Measurements from ENCODE around the gene RABGAP1.

RABGAP1 gene

GRCh38 chr9:122944960-122945888, 4.4 kb downstream of the RABGAP1 start:
- Histone ChIP-seq H3K4me3 (ENCODE audit: low read length) (no peak overlapping the region), H3K36me3 (replicated peaks; ENCODE audit: insufficient read depth, low read length) (no peaks in the 10 kb centered on the region), H3K27ac (ENCODE audit: low read length) (no peak overlapping the region), H2AFZ (ENCODE audit: low read length) (no peak overlapping the region), H3K79me2 (ENCODE audit: low read length) (peaks cover 85% of the 10 kb centered on the region), H4K20me1 (ENCODE audit: insufficient read depth, low read length) (no peaks in the 10 kb centered on the region; the same call in 1 of the 2 replicates), H3K4me2 (ENCODE audit: low read depth, low read length) (no peak overlapping the region), H3F3A (ENCODE audit: insufficient read depth, low read length) (peaks cover 3% of the 10 kb centered on the region; the same call in 1 of the 2 replicates), H3K4me1 (ENCODE audit: low read length) (peaks cover 8% of the 10 kb centered on the region; the same call in 1 of the 2 replicates), H3K9me3 (replicated peaks; ENCODE audit: insufficient read depth, low read length) (no peaks in the 10 kb centered on the region), H3K9ac (ENCODE audit: low read length) (no peak overlapping the region), H3K9me2 (replicated peaks; ENCODE audit: insufficient read depth, low read length) (no peaks in the 10 kb centered on the region), H3K27me3 (replicated peaks; ENCODE audit: insufficient read depth, low read length) (no peaks in the 10 kb centered on the region)
- DNase-seq: no peak
- TF ChIP-seq EZH2 (optimal IDR thresholded peaks at IDR 0.05; ENCODE audit: low read depth, low read length) (no peak), EZH2phosphoT487 (IDR thresholded peaks at IDR 0.05; ENCODE audit: low read length) (no peak), CTCF (IDR thresholded peaks at IDR 0.05; ENCODE audit: low read length) (no peak)

GRCh38 chr9:122946461-122947005, 5.7 kb downstream of the RABGAP1 start:
- H3K27me3 ChIP-seq (replicated peaks; ENCODE audit: insufficient read depth, low read length): no peaks in the 10 kb centered on the region

GRCh38 chr9:122948313-122948712, 7.5 kb downstream of the RABGAP1 start:
- Histone ChIP-seq H3K9ac (ENCODE audit: low read length) (no peak overlapping the region), H3K4me1 (ENCODE audit: low read length) (no peaks in the 10 kb centered on the region), H3K9me3 (replicated peaks; ENCODE audit: insufficient read depth, low read length) (no peaks in the 10 kb centered on the region), H3K4me2 (ENCODE audit: low read depth, low read length) (no peak overlapping the region), H2AFZ (ENCODE audit: low read length) (no peak overlapping the region), H3K4me3 (ENCODE audit: low read length) (no peak overlapping the region), H4K20me1 (ENCODE audit: insufficient read depth, low read length) (no peaks in the 10 kb centered on the region; the same call in 1 of the 2 replicates), H3K79me2 (ENCODE audit: low read length) (peaks cover 83% of the 10 kb centered on the region), H3K9me2 (replicated peaks; ENCODE audit: insufficient read depth, low read length) (no peaks in the 10 kb centered on the region), H3K27ac (ENCODE audit: low read length) (no peak overlapping the region), H3K36me3 (replicated peaks; ENCODE audit: insufficient read depth, low read length) (no peaks in the 10 kb centered on the region), H3K27me3 (replicated peaks; ENCODE audit: insufficient read depth, low read length) (no peaks in the 10 kb centered on the region), H3F3A (ENCODE audit: insufficient read depth, low read length) (no peaks in the 10 kb centered on the region)
- TF ChIP-seq EZH2phosphoT487 (IDR thresholded peaks at IDR 0.05; ENCODE audit: low read length): no peak
- TF ChIP-seq EZH2 (optimal IDR thresholded peaks at IDR 0.05; ENCODE audit: low read depth, low read length): no peak
- no peak for TF ChIP-seq CTCF (IDR thresholded peaks at IDR 0.05; ENCODE audit: low read length)
- no peak for DNase-seq

More at GRCh38 chr9:122946461-122947005, 5.7 kb downstream of the RABGAP1 start:
- no peak overlapping the region for H3K4me2 ChIP-seq (ENCODE audit: low read depth, low read length)
- TF ChIP-seq EZH2phosphoT487 (IDR thresholded peaks at IDR 0.05; ENCODE audit: low read length): no peak
- TF ChIP-seq CTCF (IDR thresholded peaks at IDR 0.05; ENCODE audit: low read length): no peak
- no peak for TF ChIP-seq EZH2 (optimal IDR thresholded peaks at IDR 0.05; ENCODE audit: low read depth, low read length)
- no peaks in the 10 kb centered on the region for H3K36me3 ChIP-seq (replicated peaks; ENCODE audit: insufficient read depth, low read length)
- peaks cover 91% of the 10 kb centered on the region for H3K79me2 ChIP-seq (ENCODE audit: low read length)
- no peaks in the 10 kb centered on the region for H3K9me2 ChIP-seq (replicated peaks; ENCODE audit: insufficient read depth, low read length)
- H3K9me3 ChIP-seq (replicated peaks; ENCODE audit: insufficient read depth, low read length): no peaks in the 10 kb centered on the region
- no peaks in the 10 kb centered on the region for H3F3A ChIP-seq (ENCODE audit: insufficient read depth, low read length)
- no peak overlapping the region for H3K27ac ChIP-seq (ENCODE audit: low read length)
- no peaks in the 10 kb centered on the region; the same call in 1 of the 2 replicates for H4K20me1 ChIP-seq (ENCODE audit: insufficient read depth, low read length)
- no peak overlapping the region for H3K4me3 ChIP-seq (ENCODE audit: low read length)
- DNase-seq: no peak
- no peak overlapping the region for H3K9ac ChIP-seq (ENCODE audit: low read length)
- H2AFZ ChIP-seq (ENCODE audit: low read length): no peak overlapping the region
- H3K4me1 ChIP-seq (ENCODE audit: low read length): 0 out of 2 replicates have a peak, but pooled peaks cover 6% of the 10 kb centered on the region
